ENCODE data around the gene SHB. TPM values are rescaled to one million over a fixed set of nuclear protein-coding genes. Genes with fewer than 3 reads are reported as not detected.

The SHB gene
- polyA plus RNA-seq, 1 donor (not counting 4 experiments of a cell fraction or from before 2014, with no cell fraction given), result 10.9 TPM

- H3K27ac ChIP-seq (ENCODE audit: control insufficient read depth, insufficient read depth, low read length), result no peak overlapping the region
These were observed 151.0 kb downstream of the SHB start for GRCh38 chr9:37917801-37918664.

DNA sequence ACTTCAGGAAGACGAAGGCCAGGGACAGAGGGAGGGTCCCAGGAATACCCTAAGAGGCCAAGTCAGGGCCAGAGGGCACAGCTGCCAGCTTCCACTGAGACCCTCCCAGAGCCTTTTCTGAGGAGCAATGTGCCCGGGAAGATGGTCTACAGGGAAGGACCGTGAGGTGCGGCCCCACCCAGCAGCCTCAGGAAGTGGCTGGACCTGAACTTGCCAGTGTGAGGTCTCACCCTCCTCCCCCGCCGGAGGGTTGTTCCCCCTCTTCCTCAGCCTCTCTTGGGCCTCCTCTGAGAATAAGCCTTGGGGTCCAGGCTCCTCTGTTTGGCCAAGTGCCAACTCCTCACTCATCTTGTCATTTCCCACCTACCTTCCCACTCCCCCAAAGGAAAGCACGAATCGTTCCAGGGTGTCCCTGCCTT lies 151.7 kb downstream of the SHB start:
- FAIRE-seq, result no peak
- DNase-seq (ENCODE audit: low read depth, low spot score), result no peak
- Histone ChIP-seq H3K36me3 (ENCODE audit: control insufficient read depth in 2 of 2, extremely low read depth in 1 of 2, insufficient read depth in 2 of 2, low read length in 2 of 2) (peaks cover 16 to 17% of the 10 kb centered on the region in 2 experiments), H3K4me3 (ENCODE audit: control insufficient read depth in 2 of 3, extremely low read depth in 1 of 3, insufficient read depth in 2 of 3, low read depth in 1 of 3, low read length in 3 of 3) (no peak overlapping the region), H3K9me3 (ENCODE audit: control insufficient read depth, low read depth, low read length) (no peaks in the 10 kb centered on the region), H4K20me1 (ENCODE audit: control insufficient read depth, extremely low read depth, insufficient read depth, low read length) (no peaks in the 10 kb centered on the region), H3K27ac (ENCODE audit: control insufficient read depth, insufficient read depth, low read length) (no peak overlapping the region), H3K4me2 (ENCODE audit: control insufficient read depth, extremely low read depth, insufficient read depth, low read depth, low read length) (no peak overlapping the region), H3K9me1 (ENCODE audit: control insufficient read depth, extremely low read depth, insufficient read depth, low read length) (no peaks in the 10 kb centered on the region), H3K79me2 (ENCODE audit: control insufficient read depth, insufficient read depth, low read length) (peaks cover 5% of the 10 kb centered on the region), H3K27me3 (ENCODE audit: control insufficient read depth, extremely low read depth, insufficient read depth, low read length) (no peaks in the 10 kb centered on the region), H3K4me1 (ENCODE audit: control insufficient read depth, extremely low read depth, insufficient read depth, low read length) (peaks cover 25% of the 10 kb centered on the region), H3K9ac (ENCODE audit: control insufficient read depth, extremely low read depth, insufficient read depth, low read length) (no peak overlapping the region), H2AFZ (ENCODE audit: control insufficient read depth, low read length) (no peak overlapping the region)
- dilution Hi-C loops (cut with MboI; ENCODE audit: extremely low pct_ligation_motif_present, low sequenced_read_pairs), result no loop called here
- TF ChIP-seq, protein P1, sequence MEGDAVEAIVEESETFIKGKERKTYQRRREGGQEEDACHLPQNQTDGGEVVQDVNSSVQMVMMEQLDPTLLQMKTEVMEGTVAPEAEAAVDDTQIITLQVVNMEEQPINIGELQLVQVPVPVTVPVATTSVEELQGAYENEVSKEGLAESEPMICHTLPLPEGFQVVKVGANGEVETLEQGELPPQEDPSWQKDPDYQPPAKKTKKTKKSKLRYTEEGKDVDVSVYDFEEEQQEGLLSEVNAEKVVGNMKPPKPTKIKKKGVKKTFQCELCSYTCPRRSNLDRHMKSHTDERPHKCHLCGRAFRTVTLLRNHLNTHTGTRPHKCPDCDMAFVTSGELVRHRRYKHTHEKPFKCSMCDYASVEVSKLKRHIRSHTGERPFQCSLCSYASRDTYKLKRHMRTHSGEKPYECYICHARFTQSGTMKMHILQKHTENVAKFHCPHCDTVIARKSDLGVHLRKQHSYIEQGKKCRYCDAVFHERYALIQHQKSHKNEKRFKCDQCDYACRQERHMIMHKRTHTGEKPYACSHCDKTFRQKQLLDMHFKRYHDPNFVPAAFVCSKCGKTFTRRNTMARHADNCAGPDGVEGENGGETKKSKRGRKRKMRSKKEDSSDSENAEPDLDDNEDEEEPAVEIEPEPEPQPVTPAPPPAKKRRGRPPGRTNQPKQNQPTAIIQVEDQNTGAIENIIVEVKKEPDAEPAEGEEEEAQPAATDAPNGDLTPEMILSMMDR (optimal IDR thresholded peaks at IDR 0.05 in 1 of 3, IDR thresholded peaks at IDR 0.05 in 1 of 3, conservative IDR thresholded peaks at IDR 0.05 in 1 of 3; ENCODE audit: extremely low read depth in 1 of 3, insufficient read depth in 2 of 3, low read length in 3 of 3), result no peak
- no peak for TF ChIP-seq EZH2 (IDR thresholded peaks at IDR 0.05; ENCODE audit: low read length)

More at GRCh38 chr9:37917801-37918664, 151.0 kb downstream of the SHB start:
- Histone ChIP-seq H3K9me3 (ENCODE audit: control insufficient read depth, low read depth, low read length) (no peaks in the 10 kb centered on the region), H2AFZ (ENCODE audit: control insufficient read depth, low read length) (no peak overlapping the region), H3K4me2 (ENCODE audit: control insufficient read depth, extremely low read depth, insufficient read depth, low read depth, low read length) (no peak overlapping the region), H3K9me1 (ENCODE audit: control insufficient read depth, extremely low read depth, insufficient read depth, low read length) (no peaks in the 10 kb centered on the region), H3K79me2 (ENCODE audit: control insufficient read depth, insufficient read depth, low read length) (peaks cover 5% of the 10 kb centered on the region), H3K36me3 (ENCODE audit: control insufficient read depth in 2 of 2, extremely low read depth in 1 of 2, insufficient read depth in 2 of 2, low read length in 2 of 2) (peaks cover 16 to 17% of the 10 kb centered on the region in 2 experiments), H4K20me1 (ENCODE audit: control insufficient read depth, extremely low read depth, insufficient read depth, low read length) (no peaks in the 10 kb centered on the region), H3K27me3 (ENCODE audit: control insufficient read depth, extremely low read depth, insufficient read depth, low read length) (no peaks in the 10 kb centered on the region), H3K4me3 (ENCODE audit: control insufficient read depth in 2 of 3, extremely low read depth in 1 of 3, insufficient read depth in 2 of 3, low read depth in 1 of 3, low read length in 3 of 3) (no peak overlapping the region), H3K4me1 (ENCODE audit: control insufficient read depth, extremely low read depth, insufficient read depth, low read length) (peaks cover 32% of the 10 kb centered on the region), H3K9ac (ENCODE audit: control insufficient read depth, extremely low read depth, insufficient read depth, low read length) (no peak overlapping the region)
- no peak for DNase-seq (ENCODE audit: low read depth, low spot score)
- no peak for FAIRE-seq
- dilution Hi-C loops (cut with MboI; ENCODE audit: extremely low pct_ligation_motif_present, low sequenced_read_pairs), result no loop called here
- TF ChIP-seq, protein P1 (optimal IDR thresholded peaks at IDR 0.05 in 1 of 3, IDR thresholded peaks at IDR 0.05 in 1 of 3, conservative IDR thresholded peaks at IDR 0.05 in 1 of 3; ENCODE audit: extremely low read depth in 1 of 3, insufficient read depth in 2 of 3, low read length in 3 of 3), result no peak
- no peak for TF ChIP-seq EZH2 (IDR thresholded peaks at IDR 0.05; ENCODE audit: low read length)
